ENCODE results near the gene MSX1. TPM values are rescaled to one million over a fixed set of nuclear protein-coding genes. Genes with fewer than 3 reads are reported as not detected.
A peak's percentile ranks its signal among the peaks of the same experiment; 100 is the strongest.

Gene MSX1
- total RNA-seq, 6 donors from 2014 or later: 1.1 to 16.8 (median 1.8) TPM; not detected in 1

- DNase-seq (peak in 1 of 2 donors; percentile 74), ATAC-seq (ENCODE audit: low FRiP score in 2 of 2) (no peak)
- H3K27me3 ChIP-seq: peaks cover 3 to 88% (median 51%) of the 10 kb centered on the region in 4 donors
- H3K4me3 ChIP-seq: no peak overlapping the region
- no peaks in the 10 kb centered on the region for H3K9me3 ChIP-seq
- H3K27ac ChIP-seq: no peak overlapping the region
- H3K36me3 ChIP-seq: peaks cover 0 to 7% (median 0%) of the 10 kb centered on the region in 4 donors
- H3K4me1 ChIP-seq: peaks cover 33 to 60% (median 39%) of the 10 kb centered on the region in 4 donors
- TF ChIP-seq POLR2A (IDR thresholded peaks at IDR 0.05) (no peak), POLR2AphosphoS5 (IDR thresholded peaks at IDR 0.05) (no peak), EP300 (IDR thresholded peaks at IDR 0.05) (no peak), CTCF (IDR thresholded peaks at IDR 0.05) (no peak)
- WGBS, 2 donors: 50 to 84% methylated on average over 42 to 51 of the region's 51 CpGs
Observed at GRCh38 chr4:4862665-4863482, 3.4 kb downstream of the MSX1 start.

GRCh38 chr4:4864443-4864939, 5.0 kb downstream of the MSX1 start:
- Histone ChIP-seq H3K36me3 (peaks cover 0 to 7% (median 0%) of the 10 kb centered on the region in 4 donors), H3K27ac (no peak overlapping the region), H3K4me3 (no peak overlapping the region), H3K27me3 (peaks cover 0 to 90% (median 55%) of the 10 kb centered on the region in 4 donors), H3K9me3 (no peaks in the 10 kb centered on the region), H3K4me1 (peaks cover 26 to 54% (median 33%) of the 10 kb centered on the region in 4 donors)
- ATAC-seq (ENCODE audit: low FRiP score in 2 of 2) (no peak), DNase-seq (no peak)
- 31 to 46% methylated on average over 21 to 25 of the region's 25 CpGs for WGBS, 2 donors
- TF ChIP-seq POLR2AphosphoS5 (IDR thresholded peaks at IDR 0.05) (no peak), POLR2A (IDR thresholded peaks at IDR 0.05) (no peak), EP300 (IDR thresholded peaks at IDR 0.05) (no peak), CTCF (IDR thresholded peaks at IDR 0.05) (no peak)

- DNase-seq (no peak), ATAC-seq (ENCODE audit: low FRiP score in 2 of 2) (no peak)
- Histone ChIP-seq H3K9me3 (no peaks in the 10 kb centered on the region), H3K27me3 (peaks cover 0 to 90% (median 57%) of the 10 kb centered on the region in 4 donors), H3K4me3 (no peak overlapping the region), H3K27ac (no peak overlapping the region), H3K4me1 (peaks cover 23 to 48% (median 31%) of the 10 kb centered on the region in 4 donors), H3K36me3 (peaks cover 0 to 7% (median 0%) of the 10 kb centered on the region in 4 donors)
- 16 to 28% methylated on average over 32 to 43 of the region's 43 CpGs for WGBS, 2 donors
- TF ChIP-seq POLR2A (IDR thresholded peaks at IDR 0.05): no peak
- no peak for TF ChIP-seq CTCF (IDR thresholded peaks at IDR 0.05)
- TF ChIP-seq EP300 (IDR thresholded peaks at IDR 0.05): no peak
- no peak for TF ChIP-seq POLR2AphosphoS5 (IDR thresholded peaks at IDR 0.05)
Observed at GRCh38 chr4:4864940-4865704, 5.7 kb downstream of the MSX1 start.

DNA sequence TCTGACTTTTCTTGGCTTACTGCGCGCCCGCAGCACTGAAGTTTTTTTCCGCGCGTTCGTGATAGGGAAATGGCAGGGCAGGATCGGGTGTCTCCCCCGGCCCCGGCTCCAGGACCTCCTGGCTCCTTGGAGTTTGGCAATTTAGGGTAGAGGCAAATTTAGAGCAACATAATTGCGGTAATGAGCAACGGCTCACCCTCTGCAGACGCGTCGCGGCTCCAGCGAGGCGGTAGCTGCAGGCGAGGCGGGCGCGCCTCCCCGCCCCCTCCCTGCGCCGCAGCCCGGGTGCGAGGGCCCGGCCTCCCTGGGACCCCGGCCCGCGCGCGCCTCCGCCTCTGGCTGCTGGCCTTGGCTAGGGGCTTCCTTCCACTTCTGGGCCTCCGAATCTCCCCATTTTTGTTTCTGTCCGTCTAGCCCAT, 6.2 kb downstream of the MSX1 start:
- no peak for ATAC-seq (ENCODE audit: low FRiP score in 2 of 2)
- Histone ChIP-seq H3K4me1 (peaks cover 19 to 43% (median 27%) of the 10 kb centered on the region in 4 donors), H3K27me3 (peaks cover 0 to 90% (median 56%) of the 10 kb centered on the region in 4 donors), H3K4me3 (peak overlapping the region in 3 of 4 donors; percentile 4 to 32 (median 16)), H3K9me3 (no peaks in the 10 kb centered on the region), H3K36me3 (peaks cover 0 to 7% (median 0%) of the 10 kb centered on the region in 4 donors), H3K27ac (no peak overlapping the region)
- WGBS, 2 donors: 4 to 6% methylated on average over 21 to 36 of the region's 36 CpGs
- no peak for DNase-seq
- TF ChIP-seq POLR2A (IDR thresholded peaks at IDR 0.05) (no peak), EP300 (IDR thresholded peaks at IDR 0.05) (no peak)

All from upper lobe of left lung (tissue), 6 donors.